ENCODE results near the gene FBXO41.

GRCh38 chr2:73238149-73238548, 46.1 kb downstream of the FBXO41 start:
- no peak for TF ChIP-seq SMC3 (IDR thresholded peaks at IDR 0.05; ENCODE audit: low read depth, low read length)
- no peak for TF ChIP-seq TAF1 (IDR thresholded peaks at IDR 0.05; ENCODE audit: borderline replicate concordance, low read depth, low read length)
- no peak for TF ChIP-seq CTCF (IDR thresholded peaks at IDR 0.05)
- TF ChIP-seq SIN3A (IDR thresholded peaks at IDR 0.05; ENCODE audit: borderline replicate concordance, low read depth, low read length), result no peak
- no peak for TF ChIP-seq GATA2 (CRISPR knock-in tag; IDR thresholded peaks at IDR 0.05)
- no peak for TF ChIP-seq USF1 (IDR thresholded peaks at IDR 0.05; ENCODE audit: borderline replicate concordance, low read depth)
- TF ChIP-seq, protein P1, sequence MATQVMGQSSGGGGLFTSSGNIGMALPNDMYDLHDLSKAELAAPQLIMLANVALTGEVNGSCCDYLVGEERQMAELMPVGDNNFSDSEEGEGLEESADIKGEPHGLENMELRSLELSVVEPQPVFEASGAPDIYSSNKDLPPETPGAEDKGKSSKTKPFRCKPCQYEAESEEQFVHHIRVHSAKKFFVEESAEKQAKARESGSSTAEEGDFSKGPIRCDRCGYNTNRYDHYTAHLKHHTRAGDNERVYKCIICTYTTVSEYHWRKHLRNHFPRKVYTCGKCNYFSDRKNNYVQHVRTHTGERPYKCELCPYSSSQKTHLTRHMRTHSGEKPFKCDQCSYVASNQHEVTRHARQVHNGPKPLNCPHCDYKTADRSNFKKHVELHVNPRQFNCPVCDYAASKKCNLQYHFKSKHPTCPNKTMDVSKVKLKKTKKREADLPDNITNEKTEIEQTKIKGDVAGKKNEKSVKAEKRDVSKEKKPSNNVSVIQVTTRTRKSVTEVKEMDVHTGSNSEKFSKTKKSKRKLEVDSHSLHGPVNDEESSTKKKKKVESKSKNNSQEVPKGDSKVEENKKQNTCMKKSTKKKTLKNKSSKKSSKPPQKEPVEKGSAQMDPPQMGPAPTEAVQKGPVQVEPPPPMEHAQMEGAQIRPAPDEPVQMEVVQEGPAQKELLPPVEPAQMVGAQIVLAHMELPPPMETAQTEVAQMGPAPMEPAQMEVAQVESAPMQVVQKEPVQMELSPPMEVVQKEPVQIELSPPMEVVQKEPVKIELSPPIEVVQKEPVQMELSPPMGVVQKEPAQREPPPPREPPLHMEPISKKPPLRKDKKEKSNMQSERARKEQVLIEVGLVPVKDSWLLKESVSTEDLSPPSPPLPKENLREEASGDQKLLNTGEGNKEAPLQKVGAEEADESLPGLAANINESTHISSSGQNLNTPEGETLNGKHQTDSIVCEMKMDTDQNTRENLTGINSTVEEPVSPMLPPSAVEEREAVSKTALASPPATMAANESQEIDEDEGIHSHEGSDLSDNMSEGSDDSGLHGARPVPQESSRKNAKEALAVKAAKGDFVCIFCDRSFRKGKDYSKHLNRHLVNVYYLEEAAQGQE (IDR thresholded peaks at IDR 0.05; ENCODE audit: low read depth, low read length), result no peak
- TF ChIP-seq EP300 (IDR thresholded peaks at IDR 0.05; ENCODE audit: borderline replicate concordance in 1 of 2, low read depth in 1 of 2, low read length in 1 of 2), result no peak
- TF ChIP-seq RAD21 (IDR thresholded peaks at IDR 0.05; ENCODE audit: low read length), result no peak
- no peak for TF ChIP-seq MAX (IDR thresholded peaks at IDR 0.05; ENCODE audit: low read depth)
- TF ChIP-seq POLR2AphosphoS5 (IDR thresholded peaks at IDR 0.05; ENCODE audit: low read depth, low read length), result no peak

All from SK-N-SH (cell line).